Liver (tissue), 3 donors: ENCODE measurements around the gene WAC.

Source experiments
- CTCF ChIP-seq: fragments of 150-350 bp; IDR thresholded peaks from 2 replicates; pipeline ENCODE4 v1.5.1; 2017; ENCODE audit warnings: improper control_type of control experiment, low read depth, low read length; ENCODE audit not compliant: missing input control
- HNF4A ChIP-seq, 2 donors: conservative IDR thresholded peaks; 2 replicates each; pipeline ENCODE4 v1.6.1; 2016; ENCODE audit warnings: antibody characterized with exemption in 2 of 2, mild to moderate bottlenecking in 2 of 2
- RAD21 ChIP-seq, 2 donors: IDR thresholded peaks; 2 replicates each; pipeline ENCODE4 v1.6.1; 2016; ENCODE audit warnings: antibody characterized with exemption in 2 of 2, mild to moderate bottlenecking in 2 of 2
- REST ChIP-seq: IDR thresholded peaks from 2 replicates; pipeline ENCODE4 v1.6.1; 2016; ENCODE audit warnings: antibody characterized with exemption, mild to moderate bottlenecking
- TAF1 ChIP-seq: conservative IDR thresholded peaks from 2 replicates; pipeline ENCODE4 v1.6.1; 2016; ENCODE audit warnings: antibody characterized with exemption, mild to moderate bottlenecking
- YY1 ChIP-seq: IDR thresholded peaks from 2 replicates; pipeline ENCODE4 v1.6.1; 2016; ENCODE audit warnings: antibody characterized with exemption, mild to moderate bottlenecking
- TF ChIP-seq, protein P1 (sequence below): IDR thresholded peaks from 2 replicates; pipeline ENCODE4 v1.6.1; 2016; ENCODE audit warnings: antibody characterized with exemption
- TF ChIP-seq, protein P2 (sequence below): IDR thresholded peaks from 2 replicates; pipeline ENCODE4 v1.6.1; 2016; ENCODE audit warnings: antibody characterized with exemption
- donor health status: healthy.
- donor health status: healthy.

- TF ChIP-seq, protein P1, sequence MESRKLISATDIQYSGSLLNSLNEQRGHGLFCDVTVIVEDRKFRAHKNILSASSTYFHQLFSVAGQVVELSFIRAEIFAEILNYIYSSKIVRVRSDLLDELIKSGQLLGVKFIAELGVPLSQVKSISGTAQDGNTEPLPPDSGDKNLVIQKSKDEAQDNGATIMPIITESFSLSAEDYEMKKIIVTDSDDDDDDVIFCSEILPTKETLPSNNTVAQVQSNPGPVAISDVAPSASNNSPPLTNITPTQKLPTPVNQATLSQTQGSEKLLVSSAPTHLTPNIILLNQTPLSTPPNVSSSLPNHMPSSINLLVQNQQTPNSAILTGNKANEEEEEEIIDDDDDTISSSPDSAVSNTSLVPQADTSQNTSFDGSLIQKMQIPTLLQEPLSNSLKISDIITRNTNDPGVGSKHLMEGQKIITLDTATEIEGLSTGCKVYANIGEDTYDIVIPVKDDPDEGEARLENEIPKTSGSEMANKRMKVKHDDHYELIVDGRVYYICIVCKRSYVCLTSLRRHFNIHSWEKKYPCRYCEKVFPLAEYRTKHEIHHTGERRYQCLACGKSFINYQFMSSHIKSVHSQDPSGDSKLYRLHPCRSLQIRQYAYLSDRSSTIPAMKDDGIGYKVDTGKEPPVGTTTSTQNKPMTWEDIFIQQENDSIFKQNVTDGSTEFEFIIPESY: no peak
- TF ChIP-seq CTCF (no peak), YY1 (no peak), REST (no peak), RAD21 (IDR thresholded peaks at IDR 0.05) (no peak), HNF4A (conservative IDR thresholded peaks at IDR 0.05) (no peak), TAF1 (no peak)
- TF ChIP-seq, protein P2, sequence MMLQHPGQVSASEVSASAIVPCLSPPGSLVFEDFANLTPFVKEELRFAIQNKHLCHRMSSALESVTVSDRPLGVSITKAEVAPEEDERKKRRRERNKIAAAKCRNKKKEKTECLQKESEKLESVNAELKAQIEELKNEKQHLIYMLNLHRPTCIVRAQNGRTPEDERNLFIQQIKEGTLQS: no peak
Observed at GRCh38 chr10:28492116-28492920, 40.6 kb upstream of the WAC start.
